ENCODE results near the gene XIST.
"Not testable (repeated sequence)": the region's sequence is repeated elsewhere in the genome, so short reads cannot be mapped to it uniquely, and the experiment has no call there.

Gene XIST

GRCh38 chrX:73838123-73838522 is 14.4 kb downstream of the XIST start:
- no peak for DNase-seq

GRCh38 chrX:73836956-73837477 is 15.5 kb downstream of the XIST start:
- DNase-seq = no peak

- no peak for DNase-seq
These were observed 18.3 kb downstream of the XIST start for GRCh38 chrX:73834219-73834618.

GRCh38 chrX:73832319-73832718 is 20.2 kb downstream of the XIST start:
- no peak for DNase-seq

GRCh38 chrX:73831500-73831899 is 21.0 kb downstream of the XIST start:
- peak in 2 of 4 experiments; percentile 2 to 18 for DNase-seq

GRCh38 chrX:73830489-73831414 is 21.8 kb downstream of the XIST start:
- no peak for DNase-seq

GRCh38 chrX:73829890-73830466 is 22.5 kb downstream of the XIST start:
- no peak for DNase-seq

- no peak for DNase-seq
These were observed 24.3 kb downstream of the XIST start for GRCh38 chrX:73828080-73828720.

GRCh38 chrX:73827406-73827805 is 25.1 kb downstream of the XIST start:
- DNase-seq = no peak

GRCh38 chrX:73826996-73827395 is 25.5 kb downstream of the XIST start:
- DNase-seq = no peak

- no peak for DNase-seq
These were observed 26.9 kb downstream of the XIST start for GRCh38 chrX:73825569-73825968.

- DNase-seq = no peak
These were observed 29.0 kb downstream of the XIST start for GRCh38 chrX:73823473-73824004.

GRCh38 chrX:73822775-73823174 is 29.7 kb downstream of the XIST start:
- no peak for DNase-seq

- DNase-seq = no peak
These were observed 30.5 kb downstream of the XIST start for GRCh38 chrX:73821921-73822559.

GRCh38 chrX:73819864-73820558 is 32.5 kb downstream of the XIST start:
- not testable (repeated sequence) for DNase-seq

- no peak for DNase-seq
These were observed 34.1 kb downstream of the XIST start for GRCh38 chrX:73818200-73819116.

- DNase-seq = no peak
These were observed 34.9 kb downstream of the XIST start for GRCh38 chrX:73817393-73818199.

GRCh38 chrX:73812256-73812655 is 40.3 kb downstream of the XIST start:
- no peak for DNase-seq

GRCh38 chrX:73804109-73804508 is 48.4 kb downstream of the XIST start:
- not testable (repeated sequence) for DNase-seq

GRCh38 chrX:73799888-73800287 is 52.6 kb downstream of the XIST start:
- no peak for DNase-seq

Data from suppressor macrophage (primary cell).